Measurements from ENCODE around the gene EIF2B1. TPM values are rescaled to one million over a fixed set of nuclear protein-coding genes. Genes with fewer than 3 reads are reported as not detected.

EIF2B1 gene
- total RNA-seq, result 100 to 1,000 TPM in 2 of 4 donors, 10 to 100 TPM in 2; 46.0 to 121 (median 92.3) TPM

GRCh38 chr12:123633379-123634141 is at the start of gene EIF2B1, which contains the start of gene GTF2H3:
Gene EIF2B1 (minus strand): TSS chr12:123633686. CDS start chr12:123633557, 129 bp downstream.
Gene GTF2H3 (plus strand): TSS chr12:123633829. CDS start chr12:123633860, 31 bp downstream.
- peak within 1 kb of the TSS; percentile 65 to 73 (median 70) for H3K4me3 ChIP-seq
- TF ChIP-seq POLR2A (IDR thresholded peaks at IDR 0.05) (peak; percentile 82), POLR2AphosphoS5 (IDR thresholded peaks at IDR 0.05) (peak; percentile 92 to 93 (median 93)), CTCF (IDR thresholded peaks at IDR 0.05) (no peak), EP300 (IDR thresholded peaks at IDR 0.05; ENCODE audit: low read depth) (no peak)
- in situ Hi-C loops (cut with MboI; ENCODE audit: low pct_ligation_motif_present in 1 of 4, low pct_unique_long_range_greater_than_20kb in 1 of 4, low sequenced_read_pairs in 3 of 4) (no loop called here), intact Hi-C loops (cut with DNase I; ENCODE audit: low total_unique reads) (no loop called here)
- H3K36me3 ChIP-seq, result peaks cover 0 to 28% (median 6%) of the 10 kb centered on the region in 4 donors
- peaks cover 8 to 17% (median 12%) of the 10 kb centered on the region in 4 donors for H3K4me1 ChIP-seq
- WGBS, 2 donors (ENCODE audit: low coverage in 1 of 2), result 0 to 6% methylated on average over 3 to 41 of the region's 52 CpGs
- no peaks in the 10 kb centered on the region for H3K27me3 ChIP-seq
- no peaks in the 10 kb centered on the region for H3K9me3 ChIP-seq
- peak within 1 kb of the TSS; percentile 76 to 88 (median 83) for H3K27ac ChIP-seq
- peak; percentile 97 for DNase-seq

GRCh38 chr12:123681605-123682004 is 48.1 kb upstream of the EIF2B1 start:
- intact Hi-C loops (cut with DNase I; ENCODE audit: low total_unique reads), result loop anchor here (5.0 kb wide), 1 partner anchor 1399 kb away; no protein-coding TSS in a partner anchor
- 75 to 90% methylated on average over 2 of the region's 2 CpGs for WGBS, 2 donors (ENCODE audit: low coverage in 1 of 2)
- DNase-seq, result no peak
- Histone ChIP-seq H3K4me1 (no peaks in the 10 kb centered on the region), H3K27me3 (no peaks in the 10 kb centered on the region), H3K9me3 (no peaks in the 10 kb centered on the region), H3K27ac (no peak overlapping the region), H3K36me3 (no peaks in the 10 kb centered on the region), H3K4me3 (no peak overlapping the region)
- no peak for TF ChIP-seq POLR2AphosphoS5 (IDR thresholded peaks at IDR 0.05)
- TF ChIP-seq EP300 (IDR thresholded peaks at IDR 0.05; ENCODE audit: low read depth), result no peak
- TF ChIP-seq CTCF (IDR thresholded peaks at IDR 0.05), result no peak
- TF ChIP-seq POLR2A (IDR thresholded peaks at IDR 0.05), result no peak
- in situ Hi-C loops (cut with MboI; ENCODE audit: low pct_ligation_motif_present in 1 of 4, low pct_unique_long_range_greater_than_20kb in 1 of 4, low sequenced_read_pairs in 3 of 4), result no loop called here

GRCh38 chr12:123678981-123679380 is 45.5 kb upstream of the EIF2B1 start:
- Histone ChIP-seq H3K4me3 (no peak overlapping the region), H3K36me3 (peaks cover 0 to 12% (median 0%) of the 10 kb centered on the region in 4 donors), H3K27me3 (no peaks in the 10 kb centered on the region), H3K4me1 (no peaks in the 10 kb centered on the region), H3K27ac (no peak overlapping the region), H3K9me3 (no peaks in the 10 kb centered on the region)
- 97 to 99% methylated on average over 7 to 10 of the region's 10 CpGs for WGBS, 2 donors (ENCODE audit: low coverage in 1 of 2)
- intact Hi-C loops (cut with DNase I; ENCODE audit: low total_unique reads), result no loop called here
- in situ Hi-C loops (cut with MboI; ENCODE audit: low pct_ligation_motif_present in 1 of 4, low pct_unique_long_range_greater_than_20kb in 1 of 4, low sequenced_read_pairs in 3 of 4), result no loop called here
- TF ChIP-seq CTCF (IDR thresholded peaks at IDR 0.05), result no peak
- TF ChIP-seq POLR2A (IDR thresholded peaks at IDR 0.05), result no peak
- TF ChIP-seq EP300 (IDR thresholded peaks at IDR 0.05; ENCODE audit: low read depth), result no peak
- TF ChIP-seq POLR2AphosphoS5 (IDR thresholded peaks at IDR 0.05), result no peak
- DNase-seq, result no peak

GRCh38 chr12:123676616-123677320 is 43.3 kb upstream of the EIF2B1 start:
- intact Hi-C loops (cut with DNase I; ENCODE audit: low total_unique reads), result no loop called here
- no peak for DNase-seq
- Histone ChIP-seq H3K4me1 (peaks cover 0 to 5% (median 4%) of the 10 kb centered on the region in 4 donors), H3K27ac (no peak overlapping the region), H3K9me3 (no peaks in the 10 kb centered on the region), H3K4me3 (no peak overlapping the region), H3K27me3 (no peaks in the 10 kb centered on the region), H3K36me3 (peaks cover 0 to 16% (median 0%) of the 10 kb centered on the region in 4 donors)
- WGBS, 2 donors (ENCODE audit: low coverage in 1 of 2), result 88 to 93% methylated on average over 7 to 9 of the region's 9 CpGs
- no peak for TF ChIP-seq POLR2A (IDR thresholded peaks at IDR 0.05)
- no peak for TF ChIP-seq EP300 (IDR thresholded peaks at IDR 0.05; ENCODE audit: low read depth)
- no peak for TF ChIP-seq POLR2AphosphoS5 (IDR thresholded peaks at IDR 0.05)
- TF ChIP-seq CTCF (IDR thresholded peaks at IDR 0.05), result no peak
- in situ Hi-C loops (cut with MboI; ENCODE audit: low pct_ligation_motif_present in 1 of 4, low pct_unique_long_range_greater_than_20kb in 1 of 4, low sequenced_read_pairs in 3 of 4), result no loop called here

All from transverse colon (tissue), 4 donors.